ENCODE results near the gene MAP3K19. TPM values are rescaled to one million over a fixed set of nuclear protein-coding genes. Genes with fewer than 3 reads are reported as not detected.

MAP3K19 gene
- total RNA-seq, 2 donors from 2014 or later, result not detected

- ATAC-seq (ENCODE audit: insufficient number of reproducible peaks, low FRiP score, low read depth), result no peak
- no peak for DNase-seq (ENCODE audit: low spot score)
- Histone ChIP-seq H3K27ac (no peak overlapping the region), H3K36me3 (peaks cover 13% of the 10 kb centered on the region), H3K4me3 (no peak overlapping the region), H3K9me3 (no peaks in the 10 kb centered on the region), H3K27me3 (replicated peaks; ENCODE audit: insufficient read depth) (no peaks in the 10 kb centered on the region), H3K4me1 (ENCODE audit: control insufficient read depth in 1 of 2, low read depth in 2 of 2) (no peaks in the 10 kb centered on the region)
- no peak for TF ChIP-seq CTCF (IDR thresholded peaks at IDR 0.05)
Measured at GRCh38 chr2:134943540-134943939, 103.7 kb downstream of the MAP3K19 start.

- Histone ChIP-seq H3K4me1 (ENCODE audit: control insufficient read depth in 1 of 2, low read depth in 2 of 2) (peaks cover 26 to 33% of the 10 kb centered on the region in 2 donors), H3K27me3 (replicated peaks; ENCODE audit: insufficient read depth) (no peaks in the 10 kb centered on the region), H3K9me3 (no peaks in the 10 kb centered on the region), H3K36me3 (peaks cover 9% of the 10 kb centered on the region), H3K4me3 (no peak overlapping the region), H3K27ac (no peak overlapping the region)
- no peak for ATAC-seq (ENCODE audit: insufficient number of reproducible peaks, low FRiP score, low read depth)
- no peak for DNase-seq (ENCODE audit: low spot score)
- no peak for TF ChIP-seq CTCF (IDR thresholded peaks at IDR 0.05)
Measured at GRCh38 chr2:134936691-134937090, 110.6 kb downstream of the MAP3K19 start.

- Histone ChIP-seq H3K9me3 (no peaks in the 10 kb centered on the region), H3K36me3 (peaks cover 4% of the 10 kb centered on the region), H3K27me3 (replicated peaks; ENCODE audit: insufficient read depth) (no peaks in the 10 kb centered on the region), H3K27ac (no peak overlapping the region), H3K4me1 (ENCODE audit: control insufficient read depth in 1 of 2, low read depth in 2 of 2) (peaks cover 26 to 33% of the 10 kb centered on the region in 2 donors), H3K4me3 (no peak overlapping the region)
- DNase-seq (ENCODE audit: low spot score) (no peak), ATAC-seq (ENCODE audit: insufficient number of reproducible peaks, low FRiP score, low read depth) (no peak)
- TF ChIP-seq CTCF (IDR thresholded peaks at IDR 0.05), result no peak
Measured at GRCh38 chr2:134934641-134935040, 112.6 kb downstream of the MAP3K19 start.

GRCh38 chr2:134934150-134934549 lies 113.1 kb downstream of the MAP3K19 start:
- Histone ChIP-seq H3K36me3 (peaks cover 4% of the 10 kb centered on the region), H3K27me3 (replicated peaks; ENCODE audit: insufficient read depth) (no peaks in the 10 kb centered on the region), H3K4me1 (ENCODE audit: control insufficient read depth in 1 of 2, low read depth in 2 of 2) (peaks cover 26 to 33% of the 10 kb centered on the region in 2 donors), H3K27ac (no peak overlapping the region), H3K4me3 (no peak overlapping the region), H3K9me3 (no peaks in the 10 kb centered on the region)
- ATAC-seq (ENCODE audit: insufficient number of reproducible peaks, low FRiP score, low read depth), result no peak
- TF ChIP-seq CTCF (IDR thresholded peaks at IDR 0.05), result no peak
- no peak for DNase-seq (ENCODE audit: low spot score)

GRCh38 chr2:134933732-134934131 lies 113.5 kb downstream of the MAP3K19 start:
- TF ChIP-seq CTCF (IDR thresholded peaks at IDR 0.05), result no peak
- Histone ChIP-seq H3K4me1 (ENCODE audit: control insufficient read depth in 1 of 2, low read depth in 2 of 2) (peaks cover 26 to 33% of the 10 kb centered on the region in 2 donors), H3K4me3 (no peak overlapping the region), H3K27me3 (replicated peaks; ENCODE audit: insufficient read depth) (no peaks in the 10 kb centered on the region), H3K36me3 (peaks cover 4% of the 10 kb centered on the region), H3K9me3 (no peaks in the 10 kb centered on the region), H3K27ac (no peak overlapping the region)
- no peak for DNase-seq (ENCODE audit: low spot score)
- no peak for ATAC-seq (ENCODE audit: insufficient number of reproducible peaks, low FRiP score, low read depth)
